ENCODE results near the gene ARSD. TPM values are rescaled to one million over a fixed set of nuclear protein-coding genes. Genes with fewer than 3 reads are reported as not detected.
"Not testable (repeated sequence)": the region's sequence is repeated elsewhere in the genome, so short reads cannot be mapped to it uniquely, and the experiment has no call there.

ARSD gene, protein sequence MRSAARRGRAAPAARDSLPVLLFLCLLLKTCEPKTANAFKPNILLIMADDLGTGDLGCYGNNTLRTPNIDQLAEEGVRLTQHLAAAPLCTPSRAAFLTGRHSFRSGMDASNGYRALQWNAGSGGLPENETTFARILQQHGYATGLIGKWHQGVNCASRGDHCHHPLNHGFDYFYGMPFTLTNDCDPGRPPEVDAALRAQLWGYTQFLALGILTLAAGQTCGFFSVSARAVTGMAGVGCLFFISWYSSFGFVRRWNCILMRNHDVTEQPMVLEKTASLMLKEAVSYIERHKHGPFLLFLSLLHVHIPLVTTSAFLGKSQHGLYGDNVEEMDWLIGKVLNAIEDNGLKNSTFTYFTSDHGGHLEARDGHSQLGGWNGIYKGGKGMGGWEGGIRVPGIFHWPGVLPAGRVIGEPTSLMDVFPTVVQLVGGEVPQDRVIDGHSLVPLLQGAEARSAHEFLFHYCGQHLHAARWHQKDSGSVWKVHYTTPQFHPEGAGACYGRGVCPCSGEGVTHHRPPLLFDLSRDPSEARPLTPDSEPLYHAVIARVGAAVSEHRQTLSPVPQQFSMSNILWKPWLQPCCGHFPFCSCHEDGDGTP
- 10 to 100 TPM; 18.7 to 23.3 TPM for total RNA-seq
- polyA plus RNA-seq = 10 to 100 TPM in 1 of 2 donors, 1 to 10 TPM in 1; 1.9 to 13.8 TPM
- long read RNA-seq, donor 1, full-length matches to known transcripts = 24 of 47 reads
- long read RNA-seq, donor 1, partial matches to known transcripts = 8 of 47 reads
- long read RNA-seq, donor 1, other reads (novel, unspliced or antisense) = 15 of 47 reads
- long read RNA-seq, donor 2, full-length matches to known transcripts = 9 of 22 reads
- long read RNA-seq, donor 2, partial matches to known transcripts = 1 of 22 reads
- long read RNA-seq, donor 2, other reads (novel, unspliced or antisense) = 12 of 22 reads

DNA sequence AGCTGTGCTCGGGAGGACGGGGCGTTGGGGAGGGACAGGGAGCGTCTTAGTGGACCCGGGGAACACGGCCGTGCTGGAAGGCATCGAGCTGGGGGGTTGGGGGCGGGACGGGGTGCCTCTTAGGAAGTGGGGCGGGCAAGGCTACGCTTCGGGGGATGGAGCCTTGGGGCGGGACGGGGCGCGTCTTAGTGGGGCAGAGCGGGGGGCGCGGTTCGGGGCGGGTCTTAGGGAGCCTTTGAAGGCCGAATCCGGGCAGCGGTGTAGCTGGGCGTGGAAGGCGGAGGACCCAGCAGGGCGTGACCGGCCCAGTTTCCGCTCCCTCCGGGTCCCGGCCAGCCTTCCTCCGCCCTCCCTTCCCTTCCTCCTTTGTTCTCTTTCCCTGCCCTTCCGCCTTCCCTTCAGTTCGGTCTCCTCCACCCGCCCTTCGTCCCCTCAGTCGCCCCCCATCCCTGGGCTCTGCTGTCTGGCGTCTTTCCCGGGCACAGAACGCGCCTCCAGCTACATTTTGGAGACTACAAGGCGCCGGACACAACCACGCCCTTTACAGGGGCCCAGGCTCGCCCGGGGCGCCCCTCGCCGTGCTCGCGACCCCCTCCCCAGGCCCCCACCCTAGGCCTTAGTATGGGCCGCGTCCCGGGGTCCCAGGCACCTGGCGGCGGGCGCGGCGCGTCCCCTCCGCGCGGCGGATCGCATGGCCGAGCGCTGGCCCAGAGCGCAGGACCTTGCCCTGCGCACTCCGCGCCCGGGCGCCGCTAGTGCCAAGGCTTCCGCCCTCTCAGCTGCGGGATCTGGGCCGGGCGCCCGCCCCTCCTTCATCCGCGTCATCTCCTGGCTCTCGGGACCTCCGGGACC, at the start of gene ARSD:
Gene ARSD, minus strand, starts transcription at position 757 of the 852 bp plus-strand sequence. Its CDS starts 64 bp downstream, at position 693.
- Histone ChIP-seq H3K36me3 (ENCODE audit: control insufficient read depth in 1 of 2, insufficient read depth in 2 of 2, low read length in 1 of 2) (no peaks in the 10 kb centered on the region), H3K4me3 (ENCODE audit: low read length in 2 of 2) (peak within 1 kb of the TSS; percentile 68 to 78), H3K27me3 (ENCODE audit: control insufficient read depth in 1 of 2, insufficient read depth in 2 of 2, low read length in 1 of 2) (no peaks in the 10 kb centered on the region), H3K9me3 (ENCODE audit: control insufficient read depth, low read length) (no peaks in the 10 kb centered on the region), H3K4me1 (ENCODE audit: control insufficient read depth in 1 of 2, insufficient read depth in 2 of 2, low read length in 2 of 2) (no peaks in the 10 kb centered on the region), H3K27ac (ENCODE audit: low read depth in 1 of 2, low read length in 2 of 2) (peak within 1 kb of the TSS; percentile 77 to 99)
- ATAC-seq (ENCODE audit: low FRiP score) = peak; percentile 95
- WGBS, 2 donors = 1% methylated on average over 46 to 84 of the region's 84 CpGs
- intact Hi-C loops (cut with DNase I) = no loop called here
- peak; percentile 97 to 98 for DNase-seq

DNA sequence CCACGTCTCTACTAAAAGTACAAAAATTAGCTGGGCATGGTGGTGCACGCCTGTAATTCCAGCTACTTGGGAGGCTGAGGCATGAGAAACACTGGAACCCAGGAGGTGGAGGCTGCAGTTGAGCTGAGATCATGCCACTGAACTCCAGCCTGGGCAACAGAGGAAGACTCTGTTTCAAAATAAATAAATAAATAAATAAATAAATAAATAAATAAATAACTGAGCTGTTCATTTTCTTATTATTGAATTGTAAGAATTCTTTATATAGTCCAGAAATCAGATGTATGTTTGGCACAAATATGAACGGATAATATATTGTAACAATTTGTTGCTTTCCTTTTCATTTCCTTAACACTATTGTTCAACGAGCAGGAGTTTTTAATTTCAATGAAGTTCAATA, 49.5 kb upstream of the ARSD start:
- WGBS, 2 donors = 84 to 92% methylated on average over 4 of the region's 4 CpGs
- H3K27me3 ChIP-seq (ENCODE audit: control insufficient read depth in 1 of 2, insufficient read depth in 2 of 2, low read length in 1 of 2); H3K9me3 ChIP-seq (ENCODE audit: control insufficient read depth, low read length); ATAC-seq (ENCODE audit: low FRiP score); H3K4me1 ChIP-seq (ENCODE audit: control insufficient read depth in 1 of 2, insufficient read depth in 2 of 2, low read length in 2 of 2); H3K36me3 ChIP-seq (ENCODE audit: control insufficient read depth in 1 of 2, insufficient read depth in 2 of 2, low read length in 1 of 2); H3K27ac ChIP-seq (ENCODE audit: low read depth in 1 of 2, low read length in 2 of 2); intact Hi-C loops (cut with DNase I); DNase-seq; H3K4me3 ChIP-seq (ENCODE audit: low read length in 2 of 2): not testable (repeated sequence)

DNA sequence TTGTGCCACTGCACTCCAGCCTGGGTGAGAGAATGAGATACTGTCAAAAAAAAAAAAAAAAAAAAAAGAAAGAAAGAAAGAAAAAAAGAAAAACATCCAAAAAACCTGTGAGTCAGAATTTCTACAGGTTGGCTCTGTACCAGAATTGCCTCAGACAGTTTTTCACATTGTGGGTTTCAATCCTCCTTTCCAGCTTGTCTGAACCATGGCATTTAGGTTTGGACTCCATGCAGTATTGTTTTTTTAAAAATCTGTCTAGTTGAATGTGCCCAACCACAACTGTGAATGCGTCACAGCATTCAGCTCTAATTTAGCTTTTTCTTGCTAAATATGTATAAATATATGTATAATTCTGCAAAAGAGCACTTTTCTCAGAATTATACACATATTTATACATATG, 45.8 kb upstream of the ARSD start:
- no peak for ATAC-seq (ENCODE audit: low FRiP score)
- Histone ChIP-seq H3K4me1 (ENCODE audit: control insufficient read depth in 1 of 2, insufficient read depth in 2 of 2, low read length in 2 of 2) (no peaks in the 10 kb centered on the region), H3K4me3 (ENCODE audit: low read length in 2 of 2) (no peak overlapping the region), H3K27ac (ENCODE audit: low read depth in 1 of 2, low read length in 2 of 2) (no peak overlapping the region), H3K36me3 (ENCODE audit: control insufficient read depth in 1 of 2, insufficient read depth in 2 of 2, low read length in 1 of 2) (no peaks in the 10 kb centered on the region), H3K9me3 (ENCODE audit: control insufficient read depth, low read length) (no peaks in the 10 kb centered on the region), H3K27me3 (ENCODE audit: control insufficient read depth in 1 of 2, insufficient read depth in 2 of 2, low read length in 1 of 2) (no peaks in the 10 kb centered on the region)
- 0 to 10% methylated on average over 1 of the region's 1 CpG for WGBS, 2 donors
- intact Hi-C loops (cut with DNase I) = no loop called here
- DNase-seq = no peak

DNA sequence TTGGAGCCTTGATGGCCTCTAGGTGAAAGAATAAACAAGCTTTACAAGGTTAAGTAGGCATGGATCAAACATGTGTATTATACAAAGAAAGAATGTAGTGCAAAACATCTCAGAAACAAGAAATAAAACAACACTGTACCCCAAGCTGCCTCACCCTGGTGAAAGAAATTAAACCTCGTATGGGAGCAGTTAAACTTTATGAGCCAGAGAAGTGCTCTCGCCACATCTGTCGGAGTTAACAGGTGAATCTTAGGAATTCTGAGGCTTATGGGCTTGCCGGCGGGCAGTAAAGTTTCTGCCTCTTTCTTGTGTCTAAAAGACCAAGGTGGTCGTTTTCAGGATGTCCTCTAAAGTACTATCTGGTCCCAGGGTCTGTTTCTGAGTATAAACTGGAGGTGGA, 43.3 kb upstream of the ARSD start:
- 88 to 91% methylated on average over 6 of the region's 6 CpGs for WGBS, 2 donors
- intact Hi-C loops (cut with DNase I) = no loop called here

DNA sequence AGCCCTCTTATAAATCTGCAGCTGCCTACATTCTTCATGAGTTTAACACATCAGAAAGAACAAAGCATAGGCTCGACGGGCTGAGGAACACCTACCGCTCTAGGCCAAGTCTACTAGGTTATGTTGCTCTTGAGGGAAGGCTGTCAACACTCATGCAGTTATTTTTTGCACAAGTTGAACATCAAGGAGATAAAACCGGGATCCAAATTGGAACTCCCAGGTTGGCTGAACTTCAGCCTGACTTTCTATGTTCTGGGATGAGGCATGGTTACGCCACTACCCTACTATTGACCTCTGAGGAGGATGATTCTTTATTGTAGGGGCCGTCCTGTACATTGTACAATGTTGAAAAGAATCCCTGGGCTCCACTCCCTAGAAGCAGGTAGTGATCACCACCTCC, 39.9 kb upstream of the ARSD start:
- no peaks in the 10 kb centered on the region for H3K4me1 ChIP-seq (ENCODE audit: control insufficient read depth in 1 of 2, insufficient read depth in 2 of 2, low read length in 2 of 2)
- no peak overlapping the region for H3K27ac ChIP-seq (ENCODE audit: low read depth in 1 of 2, low read length in 2 of 2)
- ATAC-seq (ENCODE audit: low FRiP score) (no peak), DNase-seq (no peak)
- H3K4me3 ChIP-seq (ENCODE audit: low read length in 2 of 2) = no peak overlapping the region
- WGBS, 2 donors = 65 to 78% methylated on average over 6 of the region's 6 CpGs
- no peaks in the 10 kb centered on the region for H3K36me3 ChIP-seq (ENCODE audit: control insufficient read depth in 1 of 2, insufficient read depth in 2 of 2, low read length in 1 of 2)
- H3K9me3 ChIP-seq (ENCODE audit: control insufficient read depth, low read length) = no peaks in the 10 kb centered on the region
- no peaks in the 10 kb centered on the region for H3K27me3 ChIP-seq (ENCODE audit: control insufficient read depth in 1 of 2, insufficient read depth in 2 of 2, low read length in 1 of 2)
- intact Hi-C loops (cut with DNase I) = no loop called here

More for the DNA sequence above, 43.3 kb upstream of the ARSD start:
- no peaks in the 10 kb centered on the region for H3K4me1 ChIP-seq (ENCODE audit: control insufficient read depth in 1 of 2, insufficient read depth in 2 of 2, low read length in 2 of 2)
- no peaks in the 10 kb centered on the region for H3K36me3 ChIP-seq (ENCODE audit: control insufficient read depth in 1 of 2, insufficient read depth in 2 of 2, low read length in 1 of 2)
- DNase-seq (no peak), ATAC-seq (ENCODE audit: low FRiP score) (no peak)
- no peak overlapping the region for H3K27ac ChIP-seq (ENCODE audit: low read depth in 1 of 2, low read length in 2 of 2)
- H3K4me3 ChIP-seq (ENCODE audit: low read length in 2 of 2) = no peak overlapping the region
- no peaks in the 10 kb centered on the region for H3K27me3 ChIP-seq (ENCODE audit: control insufficient read depth in 1 of 2, insufficient read depth in 2 of 2, low read length in 1 of 2)
- no peaks in the 10 kb centered on the region for H3K9me3 ChIP-seq (ENCODE audit: control insufficient read depth, low read length)

DNA sequence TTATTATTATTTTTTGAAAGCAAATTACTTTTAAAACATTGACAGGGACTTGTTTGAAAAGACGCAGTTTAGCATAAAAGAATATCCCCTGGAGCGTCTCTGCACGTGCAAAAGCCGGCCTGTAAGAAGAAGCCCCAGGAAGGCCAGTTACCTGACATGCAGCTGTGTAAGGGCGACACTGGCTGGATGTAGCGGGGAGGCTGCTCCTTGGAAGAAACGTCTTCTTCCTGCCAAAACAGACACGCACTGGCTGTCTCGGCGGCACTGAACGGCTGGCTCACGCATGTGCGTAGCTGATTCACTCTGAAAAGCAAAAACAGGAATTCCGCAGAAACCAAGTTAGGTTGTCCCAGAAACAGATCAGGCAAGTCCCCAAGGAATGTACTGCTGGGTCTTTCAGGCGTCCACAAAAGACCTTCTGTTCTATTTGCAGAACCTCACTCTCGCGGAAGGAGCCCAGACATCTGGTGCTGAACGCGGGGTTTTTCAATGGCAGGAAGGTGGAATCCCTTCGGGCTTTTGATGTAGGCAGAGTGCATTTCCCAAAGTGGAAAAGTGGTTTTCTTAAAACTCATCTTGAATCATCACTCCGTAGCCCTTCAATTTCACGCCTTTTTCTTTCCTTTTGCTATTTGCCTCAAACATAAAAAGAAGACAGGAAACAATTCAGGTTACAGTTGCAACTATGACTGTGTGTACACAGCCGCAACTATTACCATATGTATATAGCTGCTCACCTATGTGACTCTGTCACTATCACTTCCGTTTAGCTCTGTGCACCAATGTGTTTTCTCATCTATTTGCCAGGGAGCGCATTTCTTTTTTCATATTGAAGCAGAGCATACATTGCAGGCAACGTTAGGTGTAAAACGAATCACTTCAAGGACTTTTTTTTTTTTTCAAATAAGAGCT, 39.1 kb upstream of the ARSD start:
- H3K27me3 ChIP-seq (ENCODE audit: control insufficient read depth in 1 of 2, insufficient read depth in 2 of 2, low read length in 1 of 2) = no peaks in the 10 kb centered on the region
- H3K9me3 ChIP-seq (ENCODE audit: control insufficient read depth, low read length) = no peaks in the 10 kb centered on the region
- DNase-seq = peak in 1 of 2 donors; percentile 52
- H3K27ac ChIP-seq (ENCODE audit: low read depth in 1 of 2, low read length in 2 of 2) = no peak overlapping the region
- H3K36me3 ChIP-seq (ENCODE audit: control insufficient read depth in 1 of 2, insufficient read depth in 2 of 2, low read length in 1 of 2) = no peaks in the 10 kb centered on the region
- no peak for ATAC-seq (ENCODE audit: low FRiP score)
- H3K4me3 ChIP-seq (ENCODE audit: low read length in 2 of 2) = no peak overlapping the region
- no peaks in the 10 kb centered on the region for H3K4me1 ChIP-seq (ENCODE audit: control insufficient read depth in 1 of 2, insufficient read depth in 2 of 2, low read length in 2 of 2)
- WGBS, 2 donors = 19 to 20% methylated on average over 27 of the region's 27 CpGs
- intact Hi-C loops (cut with DNase I) = no loop called here

DNA sequence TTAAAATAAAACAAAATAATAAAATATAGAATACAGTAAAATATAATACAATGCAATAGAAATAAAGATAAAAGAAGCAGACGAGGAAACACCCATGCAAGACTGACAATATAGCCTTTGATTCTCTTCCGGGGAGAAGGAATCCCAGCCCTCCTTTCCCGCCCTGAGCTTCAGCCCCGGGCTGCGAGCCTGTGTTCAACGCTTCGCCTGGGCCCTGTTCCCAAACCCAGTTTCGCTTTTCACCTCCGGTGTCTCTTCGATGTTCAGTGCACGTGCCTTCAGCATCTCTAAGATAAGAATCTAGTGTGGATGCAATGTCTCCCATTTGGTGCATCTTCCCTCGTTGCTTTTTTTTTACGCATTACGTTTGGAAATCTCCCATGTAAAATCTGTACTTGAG, 38.4 kb upstream of the ARSD start:
- ATAC-seq (ENCODE audit: low FRiP score) (no peak), DNase-seq (no peak)
- Histone ChIP-seq H3K4me1 (ENCODE audit: control insufficient read depth in 1 of 2, insufficient read depth in 2 of 2, low read length in 2 of 2) (no peaks in the 10 kb centered on the region), H3K27ac (ENCODE audit: low read depth in 1 of 2, low read length in 2 of 2) (no peak overlapping the region), H3K4me3 (ENCODE audit: low read length in 2 of 2) (no peak overlapping the region), H3K27me3 (ENCODE audit: control insufficient read depth in 1 of 2, insufficient read depth in 2 of 2, low read length in 1 of 2) (no peaks in the 10 kb centered on the region), H3K36me3 (ENCODE audit: control insufficient read depth in 1 of 2, insufficient read depth in 2 of 2, low read length in 1 of 2) (no peaks in the 10 kb centered on the region), H3K9me3 (ENCODE audit: control insufficient read depth, low read length) (no peaks in the 10 kb centered on the region)
- intact Hi-C loops (cut with DNase I) = no loop called here
- 66 to 70% methylated on average over 14 of the region's 14 CpGs for WGBS, 2 donors
